Psoas muscle (tissue), 8 donors: ENCODE data around the gene OSER1. TPM values are rescaled to one million over a fixed set of nuclear protein-coding genes. Genes with fewer than 3 reads are reported as not detected.

Experiments
- ATAC-seq, 4 donors: fragments of 200-7000 bp; cut with Tn5 transposase; one replicate each; pipeline ENCODE4 v1.9.1; 2020; ENCODE audit warnings: moderate library complexity in 3 of 4, mild to moderate bottlenecking in 2 of 4
- DNase-seq, 2 donors: peaks; one replicate each; pipeline ENCODE4 v3.0.0-alpha.2; 2020
- H3K27ac ChIP-seq: fragments of 200-600 bp; one replicate; pipeline ENCODE4 v1.8.0; 2022
- H3K27me3 ChIP-seq, 3 donors: fragments of 200-600 bp in 1 of 3; one replicate each; pipeline versions ENCODE4 v1.6.1 to v1.8.0; 2013 to 2022; ENCODE audit warnings: low read length in 2 of 3, mild to moderate bottlenecking in 2 of 3, moderate library complexity in 1 of 3; ENCODE audit not compliant: insufficient read depth in 3 of 3
- H3K36me3 ChIP-seq, 2 donors: fragments of 200-600 bp in 1 of 2; one replicate each; pipeline versions ENCODE4 v1.6.1 to v1.8.0; 2013 to 2022; ENCODE audit warnings: low read depth in 1 of 2, mild to moderate bottlenecking in 1 of 2, moderate library complexity in 1 of 2; ENCODE audit not compliant: insufficient read depth in 1 of 2
- H3K4me1 ChIP-seq: fragments of 200-600 bp; one replicate; pipeline ENCODE4 v1.8.0; 2022
- H3K4me3 ChIP-seq: fragments of 200-600 bp; one replicate; pipeline ENCODE4 v1.8.0; 2022; ENCODE audit warnings: mild to moderate bottlenecking
- H3K9me3 ChIP-seq: fragments of 200-600 bp; one replicate; pipeline ENCODE4 v1.8.0; 2022
- CTCF ChIP-seq: fragments of 200-600 bp; IDR thresholded peaks from one replicate; pipeline ENCODE4 v1.8.0; 2022; ENCODE audit warnings: antibody characterized with exemption
- WGBS, 3 donors: extraction: QIAGEN DNeasy Blood & Tissue Kit; methylation state at CpG; one replicate each; pipeline versions ENCODE4 v1.1.6 to v1.1.7; 2013; 5-methylcytosine and 5-hydroxymethylcytosine counted together
- intact Hi-C, 2 donors: fragments of 100-400 bp; cut with DNase I; formaldehyde crosslinking; loops; one replicate each; pipeline versions ENCODE4 v1.11.0 to v1.14.2; 2022
- polyA plus RNA-seq, 3 donors: library from polyadenylated mRNA; stranded (reverse); fragments of 200-250 nt; gene quantifications; one replicate each; pipeline ENCODE4 v1.2.3, GENCODE V29; 2013
- total RNA-seq, 4 donors: library from RNA; stranded (reverse); fragmentation: NEBNext Ultra II Directional in 2 of 4; extraction: Animal tissue kit (Norgen Biotek cat#: 25700) in 2 of 4; gene quantifications; one replicate each; pipeline versions ENCODE4 v1.2.1 to v1.2.4, GENCODE V29; 2021 to 2023
- donor health status: healthy with polysubstance abuse.
- donor health status: DM: no; HTN: no; CAD: no; lungs with moderate emphysema.
- donor health status: Bipolar disorder and iron deficiency.
- donor health status: healthy.
- donor health status: DM: yes; HTN: yes; CAD: no.
- donor health status: DM: no; HTN: no; CAD: no.
- donor health status: DM: no; HTN: no; CAD: no.
- donor health status: DM: yes; HTN: yes; CAD: no.

The OSER1 gene
- total and polyA plus RNA-seq, 7 donors = 46.0 to 97.6 (median 62.5) TPM

DNA sequence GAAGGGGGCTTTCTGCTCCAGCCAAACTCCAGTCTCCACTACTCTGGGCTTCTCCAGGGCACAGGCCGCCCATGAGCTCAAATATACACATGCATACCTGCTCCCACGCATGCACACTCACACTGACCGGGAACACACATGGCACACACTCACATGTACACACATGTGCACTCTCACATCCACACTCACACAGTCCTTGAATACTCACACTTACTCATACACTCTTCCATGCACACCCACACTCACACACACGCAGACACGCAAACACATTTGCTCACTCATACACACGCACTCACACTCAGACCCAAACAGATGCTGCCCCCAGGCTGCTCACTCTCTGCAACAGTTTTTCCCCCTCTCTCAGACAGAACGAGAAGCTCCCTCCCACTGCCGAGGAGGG, 43.5 kb upstream of the OSER1 start:
- intact Hi-C loops = no loop called here
- Histone ChIP-seq H3K9me3 (no peaks in the 10 kb centered on the region), H3K36me3 (no peaks in the 10 kb centered on the region), H3K27ac (no peak overlapping the region), H3K4me1 (no peaks in the 10 kb centered on the region), H3K27me3 (peaks cover 0 to 11% (median 2%) of the 10 kb centered on the region in 3 donors), H3K4me3 (no peak overlapping the region)
- DNase-seq (no peak), ATAC-seq (no peak)
- TF ChIP-seq CTCF = no peak
- 83 to 85% (median 83%) methylated on average over 8 of the region's 8 CpGs for WGBS, 3 donors

- no peaks in the 10 kb centered on the region for H3K9me3 ChIP-seq
- 69 to 81% (median 75%) methylated on average over 3 of the region's 3 CpGs for WGBS, 3 donors
Observed at GRCh38 chr20:44253528-44253927, 43.0 kb upstream of the OSER1 start.

GRCh38 chr20:44251284-44251683, 40.7 kb upstream of the OSER1 start:
- Histone ChIP-seq H3K4me1 (no peaks in the 10 kb centered on the region), H3K36me3 (no peaks in the 10 kb centered on the region), H3K27me3 (peaks cover 0 to 37% (median 13%) of the 10 kb centered on the region in 3 donors), H3K4me3 (no peak overlapping the region), H3K27ac (no peak overlapping the region), H3K9me3 (no peaks in the 10 kb centered on the region)
- intact Hi-C loops = no loop called here
- TF ChIP-seq CTCF = no peak
- 59 to 66% (median 60%) methylated on average over 4 of the region's 4 CpGs for WGBS, 3 donors
- ATAC-seq (no peak), DNase-seq (no peak)

More at GRCh38 chr20:44253528-44253927, 43.0 kb upstream of the OSER1 start:
- Histone ChIP-seq H3K4me1 (no peaks in the 10 kb centered on the region), H3K27ac (no peak overlapping the region), H3K4me3 (no peak overlapping the region), H3K27me3 (peaks cover 0 to 16% (median 4%) of the 10 kb centered on the region in 3 donors), H3K36me3 (no peaks in the 10 kb centered on the region)
- DNase-seq = no peak
- intact Hi-C loops = no loop called here
- no peak for TF ChIP-seq CTCF
- no peak for ATAC-seq

DNA sequence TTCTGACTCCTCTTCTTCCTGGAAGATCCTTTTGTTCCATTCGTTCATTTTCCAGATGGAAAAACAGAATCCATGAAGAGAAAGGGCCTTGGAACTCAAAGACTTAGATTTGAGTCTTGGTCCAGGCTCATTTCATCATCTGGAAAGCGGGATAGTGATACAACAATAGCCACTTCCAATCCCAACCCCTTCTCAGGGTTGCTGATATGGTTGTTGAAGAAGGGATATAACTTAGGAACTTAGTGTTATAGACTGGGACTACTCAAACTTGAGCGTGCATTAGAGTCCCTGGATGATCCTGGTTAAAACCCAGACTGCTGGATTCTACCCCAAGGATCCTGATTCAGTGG, 37.8 kb upstream of the OSER1 start:
- no peak for TF ChIP-seq CTCF
- Histone ChIP-seq H3K36me3 (no peaks in the 10 kb centered on the region), H3K27ac (no peak overlapping the region), H3K27me3 (peaks cover 0 to 40% (median 13%) of the 10 kb centered on the region in 3 donors), H3K9me3 (no peaks in the 10 kb centered on the region), H3K4me3 (no peak overlapping the region), H3K4me1 (no peaks in the 10 kb centered on the region)
- 38 to 46% (median 42%) methylated on average over 3 of the region's 3 CpGs for WGBS, 3 donors
- intact Hi-C loops = no loop called here
- no peak for ATAC-seq
- DNase-seq = no peak
